ENCODE measurements around the gene CLDN11. TPM values are rescaled to one million over a fixed set of nuclear protein-coding genes. Genes with fewer than 3 reads are reported as not detected.

Gene CLDN11
- total RNA-seq, 2 experiments from 2014 or later, result not detected

DNA sequence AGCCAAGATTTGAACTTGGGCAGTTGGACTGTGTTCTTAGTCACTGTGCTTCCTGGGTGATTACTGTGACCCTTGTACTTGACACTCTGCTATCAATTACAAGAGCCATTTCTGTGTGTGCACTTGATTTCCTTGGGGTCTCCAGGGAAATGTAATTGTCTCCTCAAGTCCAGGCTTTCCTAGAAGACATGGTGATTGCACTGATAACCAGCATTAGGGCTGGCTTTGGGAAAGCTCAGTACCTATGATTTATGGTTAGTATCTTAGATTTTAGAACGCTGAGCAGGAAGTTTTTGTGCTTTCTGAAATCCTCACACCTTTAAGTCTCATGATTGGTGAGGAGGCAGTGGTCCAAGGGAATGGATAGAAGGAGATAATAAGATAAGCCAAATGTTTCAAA, 1.6 kb upstream of the CLDN11 start:
- no peak overlapping the region for H3K27ac Mint-ChIP-seq
- no peak overlapping the region for H3K4me3 Mint-ChIP-seq
- H3K36me3 Mint-ChIP-seq (ENCODE audit: low read depth), result peaks cover 3% of the 10 kb centered on the region
- no peaks in the 10 kb centered on the region for H3K9me3 Mint-ChIP-seq
- CTCF ChIA-PET, result interaction anchor here (0.6 to 1.3 kb wide), 2 partner anchors 395 to 830 kb away, joined by 4 read pairs; no protein-coding TSS in a partner anchor
- H3K27me3 Mint-ChIP-seq, result peaks cover 46% of the 10 kb centered on the region
- peaks cover 12% of the 10 kb centered on the region for H3K4me1 Mint-ChIP-seq
- POLR2A ChIA-PET, result no interaction called here
- no peak for DNase-seq

DNA sequence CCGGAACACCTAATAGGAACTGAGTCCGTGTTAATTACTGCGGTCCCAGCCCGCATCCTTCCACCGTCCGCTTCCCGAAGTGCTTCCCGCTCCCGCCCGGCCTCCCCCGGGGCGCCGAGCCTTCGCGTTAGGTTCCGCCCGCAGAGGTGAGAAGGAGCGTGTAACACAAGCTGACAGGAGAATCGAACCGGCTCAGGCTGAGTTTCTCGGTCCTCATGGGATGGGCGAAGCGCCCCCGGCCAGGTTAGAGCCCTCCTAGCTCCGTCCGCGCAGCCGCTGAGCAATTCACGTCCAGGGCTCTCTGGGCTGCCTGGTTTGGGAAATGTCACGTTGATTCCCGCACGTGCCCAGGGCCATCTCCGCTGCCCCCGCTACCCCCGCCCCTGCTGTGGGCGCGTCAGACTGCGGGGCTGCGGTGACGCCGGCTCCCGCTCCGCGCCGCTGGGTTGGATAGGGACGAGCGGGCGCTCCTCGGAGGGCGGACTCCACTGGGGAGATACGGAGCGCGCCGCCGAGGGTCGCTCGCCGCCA, 954 bp downstream of the CLDN11 start:
- H3K4me1 Mint-ChIP-seq, result peaks cover 12% of the 10 kb centered on the region
- ChIA-PET POLR2A (no interaction called here), CTCF (interaction anchor here (1.0 kb wide), 1 partner anchor 12 kb away, joined by 3 read pairs; no protein-coding TSS in a partner anchor)
- peaks cover 46% of the 10 kb centered on the region for H3K27me3 Mint-ChIP-seq
- H3K9me3 Mint-ChIP-seq, result no peaks in the 10 kb centered on the region
- peaks cover 3% of the 10 kb centered on the region for H3K36me3 Mint-ChIP-seq (ENCODE audit: low read depth)
- H3K27ac Mint-ChIP-seq, result no peak overlapping the region
- H3K4me3 Mint-ChIP-seq, result no peak overlapping the region
- DNase-seq, result no peak

DNA sequence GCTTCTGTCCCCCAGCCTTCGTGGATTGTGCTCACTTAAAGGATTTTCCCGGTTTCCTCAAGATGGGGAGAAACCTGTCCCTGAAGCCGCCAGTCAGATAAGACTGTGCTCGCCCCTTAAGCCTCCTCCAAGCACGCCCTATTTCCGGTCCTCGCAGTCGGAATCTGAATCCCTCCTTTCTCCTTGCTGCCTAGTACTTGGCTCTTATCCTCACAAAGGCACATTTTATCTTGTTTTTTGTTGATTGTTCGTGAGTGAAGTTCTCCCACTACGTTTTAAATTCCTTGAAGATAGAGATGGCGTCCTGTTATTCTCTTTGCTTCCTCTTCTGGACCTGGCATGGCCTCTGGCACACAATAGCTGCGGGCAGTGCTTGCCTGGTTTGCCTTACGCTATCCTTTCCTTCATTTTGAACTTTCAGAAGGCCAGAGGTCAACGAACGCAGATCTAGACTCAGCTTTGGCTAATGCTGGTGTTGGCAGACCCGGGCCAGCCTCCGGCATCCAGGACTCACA, 1.7 kb downstream of the CLDN11 start:
- no peak overlapping the region for H3K4me3 Mint-ChIP-seq
- peaks cover 45% of the 10 kb centered on the region for H3K27me3 Mint-ChIP-seq
- peaks cover 3% of the 10 kb centered on the region for H3K36me3 Mint-ChIP-seq (ENCODE audit: low read depth)
- H3K4me1 Mint-ChIP-seq, result peaks cover 12% of the 10 kb centered on the region
- ChIA-PET CTCF (no interaction called here), POLR2A (no interaction called here)
- no peak overlapping the region for H3K27ac Mint-ChIP-seq
- DNase-seq, result no peak
- H3K9me3 Mint-ChIP-seq, result no peaks in the 10 kb centered on the region

DNA sequence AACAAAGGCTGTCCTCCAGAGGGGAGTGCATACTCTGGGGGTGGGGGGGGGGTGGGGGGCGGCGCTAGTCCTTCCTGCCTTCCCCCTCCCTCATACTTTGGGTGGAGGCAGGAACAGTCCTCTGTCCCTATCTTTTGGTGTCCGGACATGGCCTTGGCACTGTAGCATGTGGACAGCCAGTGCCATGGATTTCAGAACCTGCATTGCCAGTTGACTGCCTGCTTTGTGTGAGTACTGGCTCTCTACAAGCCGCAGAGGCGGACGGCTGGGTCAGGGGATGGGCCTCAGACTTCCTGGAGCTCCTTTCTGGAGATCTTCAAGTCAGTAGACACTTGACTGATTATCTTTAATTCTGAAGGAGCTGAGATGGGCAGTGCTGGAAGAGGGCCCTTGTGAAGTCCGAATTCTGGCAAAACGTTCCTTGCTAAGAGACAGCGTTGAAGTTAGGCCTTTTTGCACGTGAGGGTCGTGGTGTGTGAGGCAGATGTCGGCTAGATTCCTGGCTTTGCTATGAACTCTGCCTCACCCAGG, 2.5 kb downstream of the CLDN11 start:
- no peak for DNase-seq
- H3K27me3 Mint-ChIP-seq, result peaks cover 43% of the 10 kb centered on the region
- H3K4me3 Mint-ChIP-seq, result no peak overlapping the region

DNA sequence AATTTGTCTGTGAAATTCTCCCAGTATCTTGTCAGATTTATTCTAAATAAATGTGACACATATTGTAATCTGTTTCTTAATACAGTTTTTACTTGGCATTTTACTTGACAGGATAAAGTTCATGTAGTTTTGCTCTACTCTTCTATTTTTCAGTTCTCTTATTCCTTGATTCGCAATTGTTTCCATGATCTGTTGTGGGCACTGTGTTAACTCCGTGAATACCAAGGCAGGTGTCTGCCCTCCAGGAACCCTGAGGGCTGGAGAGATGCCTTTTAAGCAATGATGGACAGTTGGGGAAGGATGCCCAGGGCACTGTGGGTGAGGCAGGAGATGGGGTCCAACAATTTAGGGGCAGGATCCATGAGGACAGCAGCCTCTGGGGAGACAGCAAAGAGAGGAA, 3.1 kb downstream of the CLDN11 start:
- no peak overlapping the region for H3K4me3 Mint-ChIP-seq
- H3K27ac Mint-ChIP-seq, result no peak overlapping the region
- peaks cover 38% of the 10 kb centered on the region for H3K27me3 Mint-ChIP-seq
- peaks cover 12% of the 10 kb centered on the region for H3K4me1 Mint-ChIP-seq
- CTCF ChIA-PET, result no interaction called here
- H3K9me3 Mint-ChIP-seq, result no peaks in the 10 kb centered on the region
- peaks cover 3% of the 10 kb centered on the region for H3K36me3 Mint-ChIP-seq (ENCODE audit: low read depth)
- DNase-seq, result no peak
- POLR2A ChIA-PET, result no interaction called here

More for the DNA sequence above, 2.5 kb downstream of the CLDN11 start:
- no peak overlapping the region for H3K27ac Mint-ChIP-seq
- peaks cover 3% of the 10 kb centered on the region for H3K36me3 Mint-ChIP-seq (ENCODE audit: low read depth)
- ChIA-PET CTCF (no interaction called here), POLR2A (no interaction called here)
- no peaks in the 10 kb centered on the region for H3K9me3 Mint-ChIP-seq
- H3K4me1 Mint-ChIP-seq, result peaks cover 12% of the 10 kb centered on the region

DNA sequence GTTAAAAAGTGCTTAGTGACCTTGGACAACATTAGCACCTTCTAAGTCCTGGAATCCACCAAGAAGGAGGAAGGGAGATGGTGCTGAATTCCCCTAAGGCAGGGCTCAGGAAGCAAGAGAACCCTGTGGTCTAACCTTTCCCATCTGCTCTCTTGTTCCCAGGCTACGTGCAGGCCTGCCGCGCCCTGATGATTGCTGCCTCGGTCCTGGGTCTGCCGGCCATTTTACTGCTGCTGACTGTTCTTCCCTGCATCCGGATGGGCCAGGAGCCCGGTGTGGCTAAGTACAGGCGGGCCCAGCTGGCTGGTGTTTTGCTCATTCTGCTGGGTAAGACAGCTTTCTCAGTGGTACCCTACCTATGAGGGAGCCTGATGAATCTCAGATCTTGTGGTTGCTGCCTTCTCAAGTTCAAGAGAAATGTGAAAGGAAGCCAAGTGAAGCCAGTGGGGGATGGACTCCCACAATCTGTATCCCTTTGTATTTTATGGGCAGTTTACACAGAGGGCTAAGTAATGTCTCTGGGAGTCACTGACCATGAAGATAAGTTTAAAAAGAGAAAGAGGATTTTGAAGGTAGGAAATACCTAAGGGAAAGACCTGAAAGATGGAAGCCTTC, 4.4 kb downstream of the CLDN11 start:
- Mint-ChIP-seq H3K4me3 (no peak overlapping the region), H3K27ac (no peak overlapping the region), H3K9me3 (no peaks in the 10 kb centered on the region), H3K4me1 (peaks cover 12% of the 10 kb centered on the region), H3K27me3 (peaks cover 29% of the 10 kb centered on the region), H3K36me3 (ENCODE audit: low read depth) (peaks cover 3% of the 10 kb centered on the region)
- ChIA-PET CTCF (interaction anchor here (0.6 kb wide), 1 partner anchor 287 kb away, joined by 3 read pairs; no protein-coding TSS in a partner anchor), POLR2A (no interaction called here)
- no peak for DNase-seq

DNA sequence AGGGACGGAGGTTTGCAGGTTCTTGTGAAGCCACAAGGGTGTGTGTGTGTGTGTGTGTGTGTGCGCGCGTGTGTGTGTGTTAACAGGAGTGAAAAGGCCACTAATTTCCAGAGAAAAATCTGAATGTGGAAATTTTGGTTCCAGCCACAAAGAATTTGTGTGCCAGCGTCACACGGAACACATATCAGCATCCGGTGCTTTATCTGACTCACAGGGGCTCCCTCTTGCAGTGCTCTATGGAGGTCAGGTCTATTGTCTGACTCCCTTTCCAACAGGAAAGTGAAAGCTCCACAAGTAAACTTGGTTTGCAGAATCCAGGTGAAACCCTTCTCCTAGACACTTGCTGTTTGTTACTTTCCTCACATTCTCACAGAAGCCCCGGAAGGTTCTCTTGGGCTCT, 6.2 kb downstream of the CLDN11 start:
- Mint-ChIP-seq H3K9me3 (no peaks in the 10 kb centered on the region), H3K36me3 (ENCODE audit: low read depth) (no peaks in the 10 kb centered on the region), H3K4me1 (peaks cover 20% of the 10 kb centered on the region), H3K27me3 (peaks cover 30% of the 10 kb centered on the region), H3K4me3 (no peak overlapping the region), H3K27ac (no peak overlapping the region)
- ChIA-PET CTCF (no interaction called here), POLR2A (no interaction called here)
- DNase-seq, result no peak

DNA sequence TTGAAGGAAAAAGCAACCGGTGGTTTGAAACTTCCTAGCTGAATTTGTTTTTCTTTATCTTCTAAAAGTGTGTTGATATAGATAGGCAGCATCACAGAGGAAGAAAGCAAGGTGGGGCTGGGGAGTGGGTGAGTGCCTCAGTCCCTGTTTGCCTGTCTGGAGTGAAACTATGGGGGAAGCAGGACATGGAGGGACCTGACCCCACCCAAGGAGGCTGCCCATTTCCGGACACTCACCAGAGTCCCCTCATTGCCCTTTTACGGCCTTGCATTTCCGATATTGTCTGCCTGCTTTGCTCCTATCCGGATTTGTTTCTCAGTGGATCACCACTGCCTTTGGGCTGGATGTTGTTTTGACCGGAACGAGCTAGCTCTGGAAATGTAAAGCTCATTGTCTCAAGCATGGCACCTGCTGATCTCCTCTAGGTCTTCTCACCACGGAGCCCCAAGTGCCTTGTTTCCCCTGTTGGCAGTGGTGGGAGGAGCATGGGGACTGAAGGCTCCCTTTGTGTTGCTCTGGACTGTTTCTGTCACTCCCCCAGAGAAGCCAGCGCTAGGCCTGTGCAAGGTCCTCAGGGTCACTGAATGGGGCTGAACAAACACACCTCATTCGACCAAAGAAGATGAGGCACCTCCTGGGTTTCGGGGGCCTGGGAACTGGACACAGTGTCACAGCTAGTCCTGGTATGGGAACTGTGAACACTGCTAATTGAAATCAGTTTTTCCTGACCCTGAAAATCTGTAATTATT, 7.0 kb downstream of the CLDN11 start:
- no peaks in the 10 kb centered on the region for H3K36me3 Mint-ChIP-seq (ENCODE audit: low read depth)
- peaks cover 17% of the 10 kb centered on the region for H3K4me1 Mint-ChIP-seq
- H3K27ac Mint-ChIP-seq, result no peak overlapping the region
- H3K27me3 Mint-ChIP-seq, result peaks cover 23% of the 10 kb centered on the region
- no peak overlapping the region for H3K4me3 Mint-ChIP-seq
- H3K9me3 Mint-ChIP-seq, result no peaks in the 10 kb centered on the region
- DNase-seq, result no peak
- POLR2A ChIA-PET, result no interaction called here
- CTCF ChIA-PET, result no interaction called here

DNA sequence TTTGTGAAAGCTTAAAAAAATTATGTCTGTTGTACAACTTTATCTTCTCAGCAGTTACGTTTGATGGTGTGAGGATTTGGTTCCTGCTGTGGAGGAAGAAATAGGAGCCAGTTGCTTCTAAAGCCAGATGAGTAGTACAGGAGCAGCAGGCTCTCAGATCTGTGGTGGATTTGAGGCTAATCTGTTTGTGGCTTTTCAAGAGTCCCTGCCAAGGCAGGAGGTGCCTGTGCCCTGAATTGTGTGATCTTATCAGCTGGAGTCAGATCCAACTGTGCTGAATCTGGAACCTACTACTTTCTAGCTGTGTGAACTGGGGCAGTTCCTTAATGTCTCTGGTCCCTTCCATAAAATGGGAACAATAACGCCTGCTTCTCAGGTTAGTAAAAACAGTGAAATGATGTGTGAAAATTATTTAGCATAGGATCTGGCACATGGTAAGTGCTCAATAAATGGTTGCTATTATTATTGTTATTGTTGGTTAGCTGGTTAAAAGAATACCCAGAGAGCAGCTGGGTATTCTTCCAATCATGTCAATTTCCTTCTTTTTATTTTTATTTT, 7.7 kb downstream of the CLDN11 start:
- H3K36me3 Mint-ChIP-seq (ENCODE audit: low read depth), result no peaks in the 10 kb centered on the region
- no peak for DNase-seq
- peaks cover 17% of the 10 kb centered on the region for H3K4me1 Mint-ChIP-seq
- ChIA-PET CTCF (no interaction called here), POLR2A (no interaction called here)
- peaks cover 21% of the 10 kb centered on the region for H3K27me3 Mint-ChIP-seq
- no peak overlapping the region for H3K4me3 Mint-ChIP-seq
- H3K27ac Mint-ChIP-seq, result no peak overlapping the region
- no peaks in the 10 kb centered on the region for H3K9me3 Mint-ChIP-seq

DNA sequence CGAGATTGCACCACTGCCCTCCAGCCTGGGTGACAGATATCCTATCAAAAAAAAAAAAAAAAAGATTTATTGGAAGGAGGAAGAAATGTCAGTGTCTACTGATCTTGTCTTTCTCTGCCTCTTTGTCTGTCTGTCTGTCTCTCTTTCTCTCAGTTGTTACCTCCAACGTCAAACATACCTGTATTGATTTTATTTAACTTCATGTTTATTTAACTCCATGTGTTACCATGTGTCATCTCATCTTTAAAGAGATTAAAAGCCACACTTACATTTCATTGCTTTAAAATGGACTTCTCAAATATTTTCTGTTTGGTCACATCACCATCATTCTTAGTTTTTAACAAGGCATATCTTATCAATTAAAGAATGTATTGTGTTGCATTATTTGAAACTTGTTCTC, 9.4 kb downstream of the CLDN11 start:
- no peak for DNase-seq
- H3K9me3 Mint-ChIP-seq, result no peaks in the 10 kb centered on the region
- H3K36me3 Mint-ChIP-seq (ENCODE audit: low read depth), result no peaks in the 10 kb centered on the region
- H3K27ac Mint-ChIP-seq, result no peak overlapping the region
- ChIA-PET CTCF (no interaction called here), POLR2A (no interaction called here)
- peaks cover 16% of the 10 kb centered on the region for H3K27me3 Mint-ChIP-seq
- peaks cover 17% of the 10 kb centered on the region for H3K4me1 Mint-ChIP-seq
- no peak overlapping the region for H3K4me3 Mint-ChIP-seq

DNA sequence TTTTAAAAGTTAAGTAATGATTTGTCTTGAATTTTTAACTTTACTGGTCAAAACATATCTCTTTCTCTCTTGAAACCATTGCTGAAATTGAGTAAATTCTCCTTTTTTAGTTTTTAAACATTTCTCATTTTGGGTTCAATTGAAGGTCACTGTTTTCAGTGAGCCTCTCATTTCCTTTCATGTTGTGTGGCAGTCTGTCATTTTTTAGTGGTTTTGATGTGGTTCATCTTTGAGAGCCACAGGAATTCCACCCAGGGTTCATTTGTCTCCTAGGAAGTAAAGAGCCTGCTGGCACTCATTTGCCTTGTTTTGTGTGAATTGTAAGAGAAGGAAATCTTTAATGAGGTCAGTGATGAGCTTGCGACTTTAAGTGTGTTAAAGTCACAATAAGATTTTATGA, 10.4 kb downstream of the CLDN11 start:
- DNase-seq, result peak; percentile 11
- no peak overlapping the region for H3K27ac Mint-ChIP-seq
- no peaks in the 10 kb centered on the region for H3K36me3 Mint-ChIP-seq (ENCODE audit: low read depth)
- peaks cover 17% of the 10 kb centered on the region for H3K4me1 Mint-ChIP-seq
- CTCF ChIA-PET, result no interaction called here
- POLR2A ChIA-PET, result no interaction called here
- no peaks in the 10 kb centered on the region for H3K9me3 Mint-ChIP-seq
- no peak overlapping the region for H3K4me3 Mint-ChIP-seq
- peaks cover 16% of the 10 kb centered on the region for H3K27me3 Mint-ChIP-seq

DNA sequence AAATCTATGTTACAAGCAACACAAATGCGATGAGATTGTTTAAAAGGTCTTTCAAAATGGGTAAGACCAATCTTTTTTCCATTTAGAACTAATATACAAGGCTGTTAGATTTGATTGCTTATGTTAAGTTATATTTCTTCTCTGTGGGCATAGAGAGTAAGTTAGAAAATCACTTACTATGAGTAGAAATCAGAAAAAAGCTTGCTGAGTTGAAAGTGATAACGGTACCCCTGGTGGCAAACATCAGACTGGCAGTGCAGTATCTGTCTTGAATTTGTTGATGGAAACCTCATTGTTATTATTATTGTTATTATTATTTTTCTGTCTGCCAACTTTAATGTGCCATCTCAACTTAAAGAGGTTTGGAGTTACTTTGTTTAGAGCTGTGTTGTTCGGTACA, 12.4 kb downstream of the CLDN11 start:
- Mint-ChIP-seq H3K4me3 (no peak overlapping the region), H3K4me1 (peaks cover 17% of the 10 kb centered on the region), H3K36me3 (ENCODE audit: low read depth) (no peaks in the 10 kb centered on the region), H3K9me3 (no peaks in the 10 kb centered on the region), H3K27ac (no peak overlapping the region), H3K27me3 (peaks cover 14% of the 10 kb centered on the region)
- no peak for DNase-seq
- ChIA-PET POLR2A (no interaction called here), CTCF (interaction anchor here (0.8 to 1.5 kb wide), 3 partner anchors 10 to 12 kb away, joined by 3 read pairs; partner anchors contain the start of gene CLDN11)

DNA sequence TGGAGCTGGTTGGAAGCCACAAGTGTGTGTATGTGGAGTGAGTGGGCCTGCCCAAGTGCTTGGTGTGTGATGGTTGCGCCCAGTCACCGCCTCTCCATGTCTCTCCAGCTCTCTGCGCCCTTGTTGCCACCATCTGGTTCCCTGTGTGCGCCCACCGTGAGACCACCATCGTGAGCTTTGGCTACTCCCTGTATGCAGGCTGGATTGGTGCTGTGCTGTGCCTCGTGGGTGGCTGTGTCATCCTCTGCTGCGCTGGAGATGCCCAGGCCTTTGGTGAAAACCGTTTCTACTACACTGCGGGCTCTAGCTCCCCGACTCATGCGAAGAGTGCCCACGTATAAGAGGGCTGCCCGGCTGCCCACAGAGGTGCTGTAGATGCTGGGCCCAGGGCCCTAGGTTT, 13.7 kb downstream of the CLDN11 start:
- POLR2A ChIA-PET, result no interaction called here
- H3K4me3 Mint-ChIP-seq, result no peak overlapping the region
- CTCF ChIA-PET, result interaction anchor here (0.6 to 1.4 kb wide), 2 partner anchors 19 to 607 kb away, joined by 3 to 4 read pairs; no protein-coding TSS in a partner anchor
- no peak for DNase-seq
- no peaks in the 10 kb centered on the region for H3K9me3 Mint-ChIP-seq
- H3K36me3 Mint-ChIP-seq (ENCODE audit: low read depth), result no peaks in the 10 kb centered on the region
- no peak overlapping the region for H3K27ac Mint-ChIP-seq
- H3K4me1 Mint-ChIP-seq, result peaks cover 17% of the 10 kb centered on the region
- H3K27me3 Mint-ChIP-seq, result peaks cover 14% of the 10 kb centered on the region

All from activated CD4-positive, alpha-beta T cell treated with anti-CD3 and anti-CD28 coated beads, Interleukin-2, amount 10 ng/mL, durations not matched to agents 7 days and 5 days (primary cell).